Skeletal muscle satellite cell (primary cell): ENCODE measurements around the gene DDI1.

Experiments used
- H3K27me3 ChIP-seq: 2 replicates; pipeline ENCODE4 v1.7.0; 2013; ENCODE audit warnings: low read length; ENCODE audit not compliant: control insufficient read depth, insufficient read depth
- H3K36me3 ChIP-seq: 2 replicates; pipeline ENCODE4 v1.7.0; 2013; ENCODE audit warnings: mild to moderate bottlenecking, control low read depth, low read length; ENCODE audit not compliant: insufficient read depth
- H3K4me1 ChIP-seq: 2 replicates; pipeline ENCODE4 v1.7.0; 2013; ENCODE audit warnings: low read length; ENCODE audit not compliant: control insufficient read depth, insufficient read depth
- H3K4me2 ChIP-seq: 2 replicates; pipeline ENCODE4 v1.7.0; 2013; ENCODE audit warnings: mild to moderate bottlenecking, low read length
- H3K4me3 ChIP-seq: 2 replicates; pipeline ENCODE4 v1.7.0; 2013; ENCODE audit warnings: low read length
- H3K9ac ChIP-seq: 2 replicates; pipeline ENCODE4 v1.7.0; 2013; ENCODE audit warnings: mild to moderate bottlenecking, low read depth, low read length, moderate library complexity
- H3K9me3 ChIP-seq: replicated peaks from 2 replicates; pipeline ENCODE4 v1.7.0; 2013; ENCODE audit warnings: mild to moderate bottlenecking, control low read depth, low read length

The DDI1 gene

DNA sequence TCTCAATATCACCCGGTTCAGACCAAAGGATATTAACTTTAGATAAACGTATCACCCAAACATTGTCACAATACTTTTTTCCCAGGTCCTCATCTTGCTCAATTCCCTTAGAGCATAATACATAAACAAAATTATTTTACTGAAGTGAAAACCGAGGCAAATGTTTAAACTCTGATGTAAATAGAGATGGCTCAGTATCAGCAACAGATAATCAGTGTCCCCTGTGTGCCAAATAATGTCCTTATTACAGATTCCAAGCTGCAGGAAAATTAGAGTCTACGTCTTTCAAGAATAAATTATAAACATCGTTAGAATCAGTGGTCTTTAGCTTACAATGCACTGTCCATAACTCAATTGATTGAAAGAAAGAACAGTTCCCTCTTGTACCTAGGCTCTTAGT, 50.2 kb downstream of the DDI1 start:
- no peaks in the 10 kb centered on the region for H3K27me3 ChIP-seq
- H3K36me3 ChIP-seq, result no peaks in the 10 kb centered on the region
- H3K4me1 ChIP-seq, result no peaks in the 10 kb centered on the region
- no peak overlapping the region for H3K4me2 ChIP-seq
- no peaks in the 10 kb centered on the region for H3K9me3 ChIP-seq
- H3K9ac ChIP-seq, result no peak overlapping the region
- H3K4me3 ChIP-seq, result no peak overlapping the region
